Neural progenitor cell (in vitro differentiated cells): Measurements from ENCODE around the gene ZNF598. TPM values are rescaled to one million over a fixed set of nuclear protein-coding genes. Genes with fewer than 3 reads are reported as not detected.

Experiments
- DNase-seq: peaks from one replicate; pipeline ENCODE4 v3.0.0-alpha.2; 2016; ENCODE audit warnings: low spot score
- H2AFZ ChIP-seq: fragments of 200-600 bp; sonication (generic); replicated peaks from 2 replicates; pipeline ENCODE4 v1.6.1; 2016; ENCODE audit warnings: antibody characterized with exemption
- H3F3A ChIP-seq: fragments of 200-600 bp; sonication (generic); 2 replicates; pipeline ENCODE4 v1.6.1; 2016; ENCODE audit warnings: antibody characterized with exemption, low read depth
- H3K27ac ChIP-seq: fragments of 200-600 bp; sonication (generic); 2 replicates; pipeline ENCODE4 v1.5.1; 2016; ENCODE audit warnings: mild to moderate bottlenecking
- H3K27me3 ChIP-seq: fragments of 200-600 bp; sonication (generic); 2 replicates; pipeline ENCODE4 v1.6.1; 2016; ENCODE audit warnings: mild to moderate bottlenecking, moderate library complexity
- H3K36me3 ChIP-seq: fragments of 200-600 bp; sonication (generic); 2 replicates; pipeline ENCODE4 v1.5.1; 2016
- H3K4me1 ChIP-seq: fragments of 200-600 bp; sonication (generic); 2 replicates; pipeline ENCODE4 v1.6.1; 2016; ENCODE audit warnings: mixed run types
- H3K4me2 ChIP-seq: fragments of 200-600 bp; sonication (generic); 2 replicates; pipeline ENCODE4 v1.6.1; 2016
- H3K4me3 ChIP-seq: fragments of 200-600 bp; sonication (generic); 2 replicates; pipeline ENCODE4 v1.5.1; 2016
- H3K79me2 ChIP-seq: fragments of 200-600 bp; sonication (generic); 2 replicates; pipeline ENCODE4 v1.6.1; 2016; ENCODE audit warnings: low read depth
- H3K9ac ChIP-seq: fragments of 200-600 bp; sonication (generic); 2 replicates; pipeline ENCODE4 v1.6.1; 2016
- H3K9me3 ChIP-seq: fragments of 200-600 bp; sonication (generic); 2 replicates; pipeline ENCODE4 v1.5.1; 2016; ENCODE audit warnings: low read depth
- H4K20me1 ChIP-seq: fragments of 200-600 bp; sonication (generic); 2 replicates; pipeline ENCODE4 v1.6.1; 2016; ENCODE audit warnings: low read depth
- H3K27ac Mint-ChIP-seq: 3 replicates; pipeline ENCODE4 v1.8.0; 2021; ENCODE audit warnings: mixed read lengths
- H3K27me3 Mint-ChIP-seq: 2 replicates; pipeline ENCODE4 v1.8.0; 2022; ENCODE audit warnings: low read depth, mild to moderate bottlenecking, inconsistent platforms, moderate library complexity, mixed read lengths; ENCODE audit not compliant: insufficient read depth
- H3K36me3 Mint-ChIP-seq: 3 replicates; pipeline ENCODE4 v1.8.0; 2021; ENCODE audit warnings: mixed read lengths
- H3K4me1 Mint-ChIP-seq: 3 replicates; pipeline ENCODE4 v1.8.0; 2021; ENCODE audit warnings: mixed read lengths
- H3K4me3 Mint-ChIP-seq: 3 replicates; pipeline ENCODE4 v1.8.0; 2021; ENCODE audit warnings: mild to moderate bottlenecking, moderate library complexity, mixed read lengths
- H3K9me3 Mint-ChIP-seq: 3 replicates; pipeline ENCODE4 v1.8.0; 2020; ENCODE audit warnings: mixed read lengths
- CTCF ChIP-seq: fragments of 200-600 bp; sonication (generic); IDR thresholded peaks from 2 replicates; pipeline ENCODE4 v1.5.1; 2017; ENCODE audit warnings: antibody characterized with exemption, mild to moderate bottlenecking
- EZH2 ChIP-seq: fragments of 200-600 bp; sonication (generic); IDR thresholded peaks from 2 replicates; pipeline ENCODE4 v1.6.1; 2017; ENCODE audit warnings: antibody characterized with exemption, mild to moderate bottlenecking, moderate library complexity
- EZH2phosphoT487 ChIP-seq: fragments of 200-600 bp; sonication (generic); IDR thresholded peaks from 2 replicates; pipeline ENCODE4 v1.6.1; 2017; ENCODE audit warnings: antibody characterized with exemption
- total RNA-seq: library from RNA; depleted of rRNA; stranded (reverse); fragments of >200 nt; gene quantifications from 2 replicates; pipeline ENCODE4 v1.2.3, GENCODE V29; 2015; ENCODE audit warnings: low replicate concordance

Gene ZNF598
- total RNA-seq, 1 donor from 2014 or later: 12.7 TPM

- H3K27ac Mint-ChIP-seq: peak overlapping the region; percentile 96
- H2AFZ ChIP-seq: peak overlapping the region; percentile 93
These were observed 13.7 kb upstream of the ZNF598 start for GRCh38 chr16:2023092-2024031.

GRCh38 chr16:2022723-2023091 is 13.1 kb upstream of the ZNF598 start:
- Mint-ChIP-seq H3K27me3 (peaks cover 42% of the 10 kb centered on the region), H3K27ac (no peak overlapping the region), H3K4me1 (peaks cover 22% of the 10 kb centered on the region), H3K9me3 (no peaks in the 10 kb centered on the region), H3K36me3 (no peaks in the 10 kb centered on the region), H3K4me3 (peak overlapping the region; percentile 80)
- Histone ChIP-seq H3K4me2 (peak overlapping the region; percentile 85), H3K36me3 (no peaks in the 10 kb centered on the region), H2AFZ (peak overlapping the region; percentile 83), H3K9ac (no peak overlapping the region), H3K4me1 (peaks cover 19% of the 10 kb centered on the region), H3K4me3 (peak overlapping the region; percentile 45), H3K79me2 (no peaks in the 10 kb centered on the region), H3K27me3 (peaks cover 97% of the 10 kb centered on the region), H3K27ac (no peak overlapping the region), H4K20me1 (no peaks in the 10 kb centered on the region), H3F3A (peaks cover 17% of the 10 kb centered on the region), H3K9me3 (no peaks in the 10 kb centered on the region)
- peak; percentile 74 for DNase-seq
- TF ChIP-seq EZH2phosphoT487 (no peak), EZH2 (no peak), CTCF (no peak)

More at GRCh38 chr16:2023092-2024031, 13.7 kb upstream of the ZNF598 start:
- Histone ChIP-seq H3K27ac (no peak overlapping the region), H3F3A (peaks cover 17% of the 10 kb centered on the region), H3K9ac (no peak overlapping the region), H3K4me1 (peaks cover 19% of the 10 kb centered on the region), H3K4me2 (peak overlapping the region; percentile 85), H3K27me3 (peaks cover 97% of the 10 kb centered on the region), H3K4me3 (peak overlapping the region; percentile 45), H3K79me2 (no peaks in the 10 kb centered on the region), H3K9me3 (no peaks in the 10 kb centered on the region), H3K36me3 (no peaks in the 10 kb centered on the region), H4K20me1 (peaks cover 4% of the 10 kb centered on the region)
- Mint-ChIP-seq H3K9me3 (no peaks in the 10 kb centered on the region), H3K4me3 (peak overlapping the region; percentile 84), H3K4me1 (peaks cover 22% of the 10 kb centered on the region), H3K27me3 (peaks cover 40% of the 10 kb centered on the region), H3K36me3 (no peaks in the 10 kb centered on the region)
- DNase-seq: peak; percentile 93
- no peak for TF ChIP-seq EZH2phosphoT487
- peak; percentile 34 for TF ChIP-seq EZH2
- peak; percentile 92 for TF ChIP-seq CTCF

GRCh38 chr16:2019921-2020831 is 10.6 kb upstream of the ZNF598 start:
- TF ChIP-seq CTCF (no peak), EZH2 (peak; percentile 91), EZH2phosphoT487 (peak; percentile 89)

More at GRCh38 chr16:2019921-2020831, 10.6 kb upstream of the ZNF598 start:
- no peaks in the 10 kb centered on the region for H3K9me3 ChIP-seq
- peaks cover 13% of the 10 kb centered on the region for H3K4me1 ChIP-seq
- H3K27ac ChIP-seq: no peak overlapping the region
- H3K4me2 ChIP-seq: peak overlapping the region; percentile 85
- H3F3A ChIP-seq: peaks cover 4% of the 10 kb centered on the region
- H3K4me3 Mint-ChIP-seq: peak overlapping the region; percentile 71
- H3K36me3 Mint-ChIP-seq: no peaks in the 10 kb centered on the region
- no peaks in the 10 kb centered on the region for H3K36me3 ChIP-seq
- no peaks in the 10 kb centered on the region for H4K20me1 ChIP-seq
- H3K27me3 Mint-ChIP-seq: peaks cover 39% of the 10 kb centered on the region
- no peaks in the 10 kb centered on the region for H3K79me2 ChIP-seq
- H3K9me3 Mint-ChIP-seq: no peaks in the 10 kb centered on the region
- H3K9ac ChIP-seq: no peak overlapping the region
- H3K4me3 ChIP-seq: peak overlapping the region; percentile 44
- DNase-seq: peak; percentile 70
- no peak overlapping the region for H3K27ac Mint-ChIP-seq
- peaks cover 16% of the 10 kb centered on the region for H3K4me1 Mint-ChIP-seq
- peaks cover 90% of the 10 kb centered on the region for H3K27me3 ChIP-seq
- peak overlapping the region; percentile 94 for H2AFZ ChIP-seq
